ENCODE results near the gene SPNS2. TPM values are rescaled to one million over a fixed set of nuclear protein-coding genes. Genes with fewer than 3 reads are reported as not detected.
A peak's percentile ranks its signal among the peaks of the same experiment; 100 is the strongest.

The SPNS2 gene
- total and polyA plus RNA-seq, 2 donors (not counting 1 experiment from before 2014, with no cell fraction given): 0.17 TPM; not detected in 1

GRCh38 chr17:4492721-4493561 lies 5.7 kb upstream of the SPNS2 start:
- Histone ChIP-seq H3K36me3 (ENCODE audit: control insufficient read depth, insufficient read depth, low read length) (no peaks in the 10 kb centered on the region), H3K4me3 (replicated peaks in 1 of 4; ENCODE audit: control extremely low read depth in 1 of 4, insufficient read depth in 1 of 4, low read depth in 3 of 4, low read length in 4 of 4) (no peak overlapping the region), H3K79me2 (ENCODE audit: control insufficient read depth, insufficient read depth, low read length) (no peaks in the 10 kb centered on the region), H3K27ac (ENCODE audit: insufficient read depth, low read length) (no peak overlapping the region), H3K4me2 (ENCODE audit: extremely low read depth, insufficient read depth, low read length) (no peak overlapping the region), H3K9me3 (ENCODE audit: control insufficient read depth, insufficient read depth, low read depth, low read length) (no peaks in the 10 kb centered on the region), H2AFZ (ENCODE audit: low read length) (no peak overlapping the region), H3K27me3 (ENCODE audit: control insufficient read depth, insufficient read depth, low read length) (no peaks in the 10 kb centered on the region), H4K20me1 (ENCODE audit: control insufficient read depth, extremely low read depth, insufficient read depth, low read length) (no peaks in the 10 kb centered on the region), H3K9ac (ENCODE audit: insufficient read depth, low read length) (no peak overlapping the region), H3K4me1 (ENCODE audit: control insufficient read depth, extremely low read depth, insufficient read depth, low read length) (no peaks in the 10 kb centered on the region)
- TF ChIP-seq EZH2 (IDR thresholded peaks at IDR 0.05; ENCODE audit: low read length, missing control alignments): no peak
- TF ChIP-seq CTCF (conservative IDR thresholded peaks at IDR 0.05 in 1 of 2, IDR thresholded peaks at IDR 0.05 in 1 of 2; ENCODE audit: low read depth in 1 of 2, low read length in 2 of 2): no peak
- DNase-seq (ENCODE audit: low read depth in 2 of 2): peak; percentile 20 to 43

DNA sequence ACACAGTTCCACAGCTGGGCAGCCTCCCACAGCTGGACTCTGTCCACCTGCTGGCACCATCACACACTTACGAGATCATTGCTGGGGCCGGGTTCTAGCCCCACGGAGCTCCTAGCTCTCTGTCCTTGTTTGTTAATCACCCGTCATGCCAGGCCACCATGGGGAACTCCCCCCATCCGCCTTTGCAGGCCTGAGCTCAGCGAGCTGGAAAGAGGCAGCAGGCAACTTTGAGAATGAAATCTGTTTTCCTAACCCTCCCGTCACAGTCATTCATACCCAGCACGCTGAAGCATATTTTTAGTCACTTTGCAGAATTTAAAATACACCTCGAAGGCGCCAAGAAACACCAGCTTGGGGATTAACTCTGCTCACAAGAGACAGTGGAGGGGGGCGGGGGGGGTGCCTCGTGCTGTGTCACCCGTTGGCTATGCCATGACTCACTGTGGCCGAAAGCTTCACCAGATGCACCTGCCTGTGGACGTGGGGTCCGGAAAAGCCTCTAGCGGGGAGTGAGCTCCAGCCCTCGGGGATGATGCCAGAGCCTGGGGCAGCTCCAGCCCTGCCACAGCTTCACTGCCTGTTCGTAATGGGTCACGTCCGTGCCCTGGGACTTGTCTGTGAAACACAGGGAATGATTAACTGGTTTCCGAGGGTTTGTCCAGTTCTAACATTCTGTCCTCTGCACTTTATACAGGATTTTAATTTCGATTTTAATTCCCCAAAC lies 1.4 kb upstream of the SPNS2 start:
- Histone ChIP-seq H4K20me1 (ENCODE audit: control insufficient read depth, extremely low read depth, insufficient read depth, low read length) (no peaks in the 10 kb centered on the region), H3K4me2 (ENCODE audit: extremely low read depth, insufficient read depth, low read length) (no peak overlapping the region), H3K79me2 (ENCODE audit: control insufficient read depth, insufficient read depth, low read length) (no peaks in the 10 kb centered on the region), H3K27ac (ENCODE audit: insufficient read depth, low read length) (no peak overlapping the region), H3K4me3 (replicated peaks in 1 of 4; ENCODE audit: control extremely low read depth in 1 of 4, insufficient read depth in 1 of 4, low read depth in 3 of 4, low read length in 4 of 4) (no peak overlapping the region), H3K36me3 (ENCODE audit: control insufficient read depth, insufficient read depth, low read length) (no peaks in the 10 kb centered on the region), H2AFZ (ENCODE audit: low read length) (no peak overlapping the region), H3K9me3 (ENCODE audit: control insufficient read depth, insufficient read depth, low read depth, low read length) (no peaks in the 10 kb centered on the region), H3K4me1 (ENCODE audit: control insufficient read depth, extremely low read depth, insufficient read depth, low read length) (no peaks in the 10 kb centered on the region), H3K9ac (ENCODE audit: insufficient read depth, low read length) (no peak overlapping the region), H3K27me3 (ENCODE audit: control insufficient read depth, insufficient read depth, low read length) (peaks cover 18% of the 10 kb centered on the region)
- peak in 1 of 2 donors; percentile 70 for DNase-seq (ENCODE audit: low read depth in 2 of 2)
- no peak for TF ChIP-seq CTCF (conservative IDR thresholded peaks at IDR 0.05 in 1 of 2, IDR thresholded peaks at IDR 0.05 in 1 of 2; ENCODE audit: low read depth in 1 of 2, low read length in 2 of 2)
- no peak for TF ChIP-seq EZH2 (IDR thresholded peaks at IDR 0.05; ENCODE audit: low read length, missing control alignments)

GRCh38 chr17:4499431-4500190 lies 930 bp downstream of the SPNS2 start:
- Histone ChIP-seq H3K9me3 (ENCODE audit: control insufficient read depth, insufficient read depth, low read depth, low read length) (no peaks in the 10 kb centered on the region), H3K9ac (ENCODE audit: insufficient read depth, low read length) (no peak overlapping the region), H3K27ac (ENCODE audit: insufficient read depth, low read length) (no peak overlapping the region), H4K20me1 (ENCODE audit: control insufficient read depth, extremely low read depth, insufficient read depth, low read length) (no peaks in the 10 kb centered on the region), H3K4me1 (ENCODE audit: control insufficient read depth, extremely low read depth, insufficient read depth, low read length) (no peaks in the 10 kb centered on the region), H3K79me2 (ENCODE audit: control insufficient read depth, insufficient read depth, low read length) (no peaks in the 10 kb centered on the region), H3K27me3 (ENCODE audit: control insufficient read depth, insufficient read depth, low read length) (peaks cover 19% of the 10 kb centered on the region), H2AFZ (ENCODE audit: low read length) (no peak overlapping the region), H3K4me3 (replicated peaks in 1 of 4; ENCODE audit: control extremely low read depth in 1 of 4, insufficient read depth in 1 of 4, low read depth in 3 of 4, low read length in 4 of 4) (no peak overlapping the region), H3K36me3 (ENCODE audit: control insufficient read depth, insufficient read depth, low read length) (no peaks in the 10 kb centered on the region), H3K4me2 (ENCODE audit: extremely low read depth, insufficient read depth, low read length) (no peak overlapping the region)
- DNase-seq (ENCODE audit: low read depth in 2 of 2): no peak
- no peak for TF ChIP-seq EZH2 (IDR thresholded peaks at IDR 0.05; ENCODE audit: low read length, missing control alignments)
- no peak for TF ChIP-seq CTCF (conservative IDR thresholded peaks at IDR 0.05 in 1 of 2, IDR thresholded peaks at IDR 0.05 in 1 of 2; ENCODE audit: low read depth in 1 of 2, low read length in 2 of 2)
